ENCODE measurements around the gene DHTKD1.
A peak's percentile ranks its signal among the peaks of the same experiment; 100 is the strongest.

The DHTKD1 gene

DNA sequence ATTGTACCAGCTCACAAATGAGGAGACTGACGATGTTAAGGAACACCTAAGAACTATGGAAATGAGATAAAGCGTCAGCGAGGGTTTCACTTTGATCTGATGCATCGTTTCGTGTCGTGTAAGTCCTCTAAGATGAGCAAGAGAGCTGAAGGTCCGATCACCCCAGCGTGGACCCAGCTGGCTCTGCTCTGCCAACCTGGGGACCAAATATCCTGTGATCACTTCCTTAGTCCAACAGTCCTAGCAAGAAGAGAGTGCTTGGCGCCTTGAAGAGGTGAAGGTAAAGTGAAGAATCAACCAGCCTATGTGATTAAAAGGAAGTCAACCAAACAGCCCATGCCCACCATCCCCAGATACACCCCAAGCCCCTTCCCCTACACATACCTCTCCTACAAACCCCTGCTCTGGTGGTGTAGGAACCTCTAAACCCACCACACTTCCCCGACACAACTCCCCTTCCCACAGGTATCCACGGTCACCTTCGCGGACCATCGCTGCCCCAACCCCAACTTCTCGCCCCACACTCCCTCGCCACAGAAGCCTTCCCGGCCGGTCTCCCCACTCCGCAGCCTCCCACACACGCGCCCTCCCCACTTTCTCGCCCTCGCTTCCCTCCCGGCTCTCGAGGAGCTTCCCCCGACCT lies 26.9 kb upstream of the DHTKD1 start (continued):
- no peak for TF ChIP-seq ZNF639 (tag by site-specific recombination; IDR thresholded peaks at IDR 0.05)
- no peak for TF ChIP-seq ZEB2 (tag by site-specific recombination; IDR thresholded peaks at IDR 0.05)
- TF ChIP-seq EGR2 (tag by site-specific recombination; IDR thresholded peaks at IDR 0.05; ENCODE audit: low read depth), result peak; percentile 99
- TF ChIP-seq ZBTB17 (tag by site-specific recombination; IDR thresholded peaks at IDR 0.05), result peak; percentile 94
- TF ChIP-seq ZNF707 (tag by site-specific recombination; IDR thresholded peaks at IDR 0.05), result no peak
- TF ChIP-seq, protein P1, sequence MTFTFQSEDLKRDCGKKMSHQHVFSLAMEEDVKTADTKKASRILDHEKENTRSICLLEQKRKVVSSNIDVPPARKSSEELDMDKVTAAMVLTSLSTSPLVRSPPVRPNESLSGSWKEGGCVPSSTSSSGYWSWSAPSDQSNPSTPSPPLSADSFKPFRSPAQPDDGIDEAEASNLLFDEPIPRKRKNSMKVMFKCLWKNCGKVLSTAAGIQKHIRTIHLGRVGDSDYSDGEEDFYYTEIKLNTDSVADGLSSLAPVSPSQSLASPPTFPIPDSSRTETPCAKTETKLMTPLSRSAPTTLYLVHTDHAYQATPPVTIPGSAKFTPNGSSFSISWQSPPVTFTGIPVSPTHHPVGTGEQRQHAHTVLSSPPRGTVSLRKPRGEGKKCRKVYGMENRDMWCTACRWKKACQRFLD (tag by site-specific recombination; IDR thresholded peaks at IDR 0.05), result 0 out of 2 replicates have a peak, but pooled peaks have one; percentile 47
- peak; percentile 19; the same call in 1 of the 2 replicates for TF ChIP-seq ZNF157 (tag by site-specific recombination; IDR thresholded peaks at IDR 0.05)

DNA sequence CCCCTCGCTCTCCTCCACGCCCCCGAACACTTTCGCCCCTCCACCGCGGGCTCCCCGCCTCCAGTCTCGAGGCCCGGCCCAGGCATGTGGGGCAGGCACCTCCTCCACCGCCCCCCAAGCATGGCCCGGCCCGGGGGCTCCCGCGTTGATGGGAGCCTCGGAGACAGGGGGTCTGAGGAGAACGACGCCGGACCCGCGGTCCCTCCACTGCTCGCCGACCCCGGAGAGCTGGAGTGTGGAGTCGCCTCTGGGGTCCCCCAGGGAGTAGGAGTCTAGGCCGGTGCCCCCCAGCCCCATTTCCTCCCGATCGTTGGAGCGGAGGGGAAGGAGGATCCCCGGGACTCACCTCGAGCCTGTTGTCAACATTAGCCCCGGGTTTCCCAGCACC lies 26.4 kb upstream of the DHTKD1 start:
- Histone ChIP-seq H3K9me3 (ENCODE audit: control insufficient read depth, insufficient read depth, low read depth, low read length) (no peaks in the 10 kb centered on the region), H3K36me3 (ENCODE audit: control insufficient read depth in 2 of 2, insufficient read depth in 1 of 2, low read length in 2 of 2) (no peaks in the 10 kb centered on the region; a peak in 1 of 3 replicates), H3K27ac (ENCODE audit: extremely low read depth, low read depth, low read length) (peak overlapping the region; percentile 100), H3K4me3 (ENCODE audit: low read depth, low read length) (peak overlapping the region; percentile 87), H3K4me1 (ENCODE audit: control insufficient read depth, insufficient read depth, low read length) (peaks cover 10% of the 10 kb centered on the region)
- CTCF ChIA-PET, result interaction anchor here (0.7 to 1.7 kb wide), 3 partner anchors 27 to 1950 kb away, joined by 5 to 6 read pairs (median 6); no protein-coding TSS in a partner anchor
- POLR2A ChIA-PET, result interaction anchor here (0.6 to 2.9 kb wide), 16 partner anchors 9 to 153 kb away, joined by 3 to 40 read pairs (median 4); partner anchors contain the start of genes CDC123, DHTKD1 and NUDT5
- TF ChIP-seq SP7 (tag by site-specific recombination; IDR thresholded peaks at IDR 0.05) (no peak), ZNF324 (tag by site-specific recombination; IDR thresholded peaks at IDR 0.05) (no peak), ZNF423 (tag by site-specific recombination; IDR thresholded peaks at IDR 0.05) (0 out of 2 replicates have a peak, but pooled peaks have one; percentile 28), ZNF571 (tag by site-specific recombination; IDR thresholded peaks at IDR 0.05) (no peak), TSHZ1 (tag by site-specific recombination; IDR thresholded peaks at IDR 0.05; ENCODE audit: borderline replicate concordance) (no peak), ZNF19 (tag by site-specific recombination; IDR thresholded peaks at IDR 0.05; ENCODE audit: low read depth) (no peak), GLI2 (tag by site-specific recombination; IDR thresholded peaks at IDR 0.05; ENCODE audit: borderline replicate concordance, low read depth) (no peak), KLF10 (tag by site-specific recombination; IDR thresholded peaks at IDR 0.05) (no peak), ZNF670 (tag by site-specific recombination; IDR thresholded peaks at IDR 0.05; ENCODE audit: low read depth) (no peak), GLI4 (tag by site-specific recombination; IDR thresholded peaks at IDR 0.05) (0 out of 2 replicates have a peak, but pooled peaks have one; percentile 8), ZBTB7A (tag by site-specific recombination; IDR thresholded peaks at IDR 0.05; ENCODE audit: low read depth) (peak; percentile 12; the same call in 1 of the 2 replicates), KLF1 (tag by site-specific recombination; IDR thresholded peaks at IDR 0.05) (no peak), ZNF76 (tag by site-specific recombination; IDR thresholded peaks at IDR 0.05; ENCODE audit: borderline replicate concordance, low read depth) (no peak), ZNF335 (tag by site-specific recombination; conservative IDR thresholded peaks at IDR 0.05) (no peak), GLIS2 (tag by site-specific recombination; IDR thresholded peaks at IDR 0.05) (peak; percentile 99), GLIS1 (tag by site-specific recombination; IDR thresholded peaks at IDR 0.05) (peak; percentile 50), SP2 (tag by site-specific recombination; IDR thresholded peaks at IDR 0.05) (peak; percentile 54; the same call in 1 of the 2 replicates), ZNF146 (tag by site-specific recombination; IDR thresholded peaks at IDR 0.05) (0 out of 2 replicates have a peak, but pooled peaks have one; percentile 1)
- TF ChIP-seq, protein P2, sequence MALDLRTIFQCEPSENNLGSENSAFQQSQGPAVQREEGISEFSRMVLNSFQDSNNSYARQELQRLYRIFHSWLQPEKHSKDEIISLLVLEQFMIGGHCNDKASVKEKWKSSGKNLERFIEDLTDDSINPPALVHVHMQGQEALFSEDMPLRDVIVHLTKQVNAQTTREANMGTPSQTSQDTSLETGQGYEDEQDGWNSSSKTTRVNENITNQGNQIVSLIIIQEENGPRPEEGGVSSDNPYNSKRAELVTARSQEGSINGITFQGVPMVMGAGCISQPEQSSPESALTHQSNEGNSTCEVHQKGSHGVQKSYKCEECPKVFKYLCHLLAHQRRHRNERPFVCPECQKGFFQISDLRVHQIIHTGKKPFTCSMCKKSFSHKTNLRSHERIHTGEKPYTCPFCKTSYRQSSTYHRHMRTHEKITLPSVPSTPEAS (tag by site-specific recombination; IDR thresholded peaks at IDR 0.05), result no peak
- TF ChIP-seq, protein P3, sequence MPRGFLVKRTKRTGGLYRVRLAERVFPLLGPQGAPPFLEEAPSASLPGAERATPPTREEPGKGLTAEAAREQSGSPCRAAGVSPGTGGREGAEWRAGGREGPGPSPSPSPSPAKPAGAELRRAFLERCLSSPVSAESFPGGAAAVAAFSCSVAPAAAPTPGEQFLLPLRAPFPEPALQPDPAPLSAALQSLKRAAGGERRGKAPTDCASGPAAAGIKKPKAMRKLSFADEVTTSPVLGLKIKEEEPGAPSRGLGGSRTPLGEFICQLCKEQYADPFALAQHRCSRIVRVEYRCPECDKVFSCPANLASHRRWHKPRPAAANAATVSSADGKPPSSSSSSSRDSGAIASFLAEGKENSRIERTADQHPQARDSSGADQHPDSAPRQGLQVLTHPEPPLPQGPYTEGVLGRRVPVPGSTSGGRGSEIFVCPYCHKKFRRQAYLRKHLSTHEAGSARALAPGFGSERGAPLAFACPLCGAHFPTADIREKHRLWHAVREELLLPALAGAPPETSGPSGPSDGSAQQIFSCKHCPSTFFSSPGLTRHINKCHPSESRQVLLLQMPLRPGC (tag by site-specific recombination; IDR thresholded peaks at IDR 0.05), result no peak
